WI38 (cell line): ENCODE results near the gene OR52A1.

Experiments
- H3K4me3 ChIP-seq: 2 replicates; pipeline ENCODE4 v1.5.1; 2011; ENCODE audit warnings: low read depth, mild to moderate bottlenecking, control low read depth, low read length
- CTCF ChIP-seq: IDR thresholded peaks from 2 replicates; pipeline ENCODE4 v1.5.1; 2012; ENCODE audit warnings: low read depth, mild to moderate bottlenecking, control low read depth, low read length

The OR52A1 gene

GRCh38 chr11:5115339-5115738, 39.2 kb downstream of the OR52A1 start:
- TF ChIP-seq CTCF: no peak

GRCh38 chr11:5107285-5107684, 47.3 kb downstream of the OR52A1 start:
- no peak for TF ChIP-seq CTCF
- no peak overlapping the region for H3K4me3 ChIP-seq

More at GRCh38 chr11:5115339-5115738, 39.2 kb downstream of the OR52A1 start:
- H3K4me3 ChIP-seq: no peak overlapping the region

GRCh38 chr11:5103066-5103465, 51.5 kb downstream of the OR52A1 start:
- TF ChIP-seq CTCF: no peak
- no peak overlapping the region for H3K4me3 ChIP-seq

- H3K4me3 ChIP-seq: no peak overlapping the region
- no peak for TF ChIP-seq CTCF
These were observed 52.3 kb downstream of the OR52A1 start for GRCh38 chr11:5102246-5102645.

- no peak overlapping the region for H3K4me3 ChIP-seq
- no peak for TF ChIP-seq CTCF
These were observed 58.5 kb downstream of the OR52A1 start for GRCh38 chr11:5096011-5096410.
